K562 (cell line): ENCODE data around the gene ARAP1. TPM values are rescaled to one million over a fixed set of nuclear protein-coding genes. Genes with fewer than 3 reads are reported as not detected.

Source experiments
- ARID1B ChIP-seq: fragments of 450-650 bp; IDR thresholded peaks from 2 replicates; pipeline ENCODE4 v1.6.1; 2016; ENCODE audit warnings: antibody characterized with exemption, mild to moderate bottlenecking, inconsistent platforms
- ARID4B ChIP-seq: sonication (generic); formaldehyde crosslinking; IDR thresholded peaks from 2 replicates; pipeline ENCODE4 v1.8.0; 2022; ENCODE audit warnings: mild to moderate bottlenecking, missing genetic modification reagents
- DMBX1 ChIP-seq: fragments of 250-450 bp; sonication (Bioruptor Pico); IDR thresholded peaks from 2 replicates; pipeline ENCODE4 v1.8.0; 2022; ENCODE audit warnings: inconsistent platforms, mild to moderate bottlenecking, moderate library complexity, borderline replicate concordance
- KAT8 ChIP-seq: fragments of 450-650 bp; IDR thresholded peaks from 2 replicates; pipeline ENCODE4 v1.6.1; 2016; ENCODE audit warnings: low read depth, mild to moderate bottlenecking
- L3MBTL2 ChIP-seq: fragments of 450-650 bp; IDR thresholded peaks from 2 replicates; pipeline ENCODE4 v1.6.1; 2016; ENCODE audit warnings: mild to moderate bottlenecking, moderate library complexity
- MYNN ChIP-seq, 2 experiments: sonication (generic); formaldehyde crosslinking in 1 of 2; IDR thresholded peaks; 2 replicates each; pipeline versions ENCODE4 v1.5.0 to v1.6.1; 2016 to 2020; ENCODE audit warnings: antibody characterized with exemption in 1 of 2, missing genetic modification reagents in 1 of 2
- NR2F6 ChIP-seq: fragments of 450-650 bp; formaldehyde crosslinking; IDR thresholded peaks from 2 replicates; pipeline ENCODE4 v1.4.0; 2020; ENCODE audit warnings: mild to moderate bottlenecking
- NR3C1 ChIP-seq: sonication (generic); formaldehyde crosslinking; IDR thresholded peaks from 2 replicates; pipeline ENCODE4 v1.8.1; 2022; ENCODE audit warnings: missing genetic modification reagents
- POLR2G ChIP-seq: fragments of 200-400 bp; formaldehyde crosslinking; IDR thresholded peaks from 2 replicates; pipeline ENCODE4 v1.6.1; 2017; ENCODE audit warnings: low read depth, mild to moderate bottlenecking, antibody characterized with exemption, low read length, moderate library complexity
- RCOR1 ChIP-seq, 2 experiments: IDR thresholded peaks; 2 replicates each; pipeline ENCODE4 v1.6.1; 2012; ENCODE audit warnings: low read depth in 2 of 2, low read length in 2 of 2, borderline replicate concordance in 1 of 2, improper control_type of control experiment in 1 of 2
- SUPT5H ChIP-seq: fragments of 450-650 bp; IDR thresholded peaks from 2 replicates; pipeline ENCODE4 v1.6.1; 2016
- TFAP4 ChIP-seq: sonication (generic); formaldehyde crosslinking; IDR thresholded peaks from 2 replicates; pipeline ENCODE4 v1.8.0; 2022; ENCODE audit warnings: missing genetic modification reagents, mild to moderate bottlenecking, moderate library complexity, borderline replicate concordance
- TOE1 ChIP-seq, 2 experiments: fragments of 450-650 bp in 1 of 2; sonication (generic) in 1 of 2; formaldehyde crosslinking in 1 of 2; IDR thresholded peaks; 2 replicates each; pipeline versions ENCODE4 v1.7.1 to v1.8.0; 2016 to 2022; ENCODE audit warnings: borderline replicate concordance in 2 of 2, mild to moderate bottlenecking in 2 of 2, antibody characterized with exemption in 1 of 2, inconsistent platforms in 1 of 2, low read depth in 1 of 2, missing genetic modification reagents in 1 of 2, moderate library complexity in 1 of 2
- ZFX ChIP-seq: sonication (generic); formaldehyde crosslinking; IDR thresholded peaks from 2 replicates; pipeline ENCODE4 v1.8.0; 2022; ENCODE audit warnings: mild to moderate bottlenecking, missing genetic modification reagents, moderate library complexity
- ZNF511 ChIP-seq: sonication (generic); formaldehyde crosslinking; IDR thresholded peaks from 2 replicates; pipeline ENCODE4 v1.8.0; 2022; ENCODE audit warnings: mild to moderate bottlenecking, missing genetic modification reagents
- ZNF586 ChIP-seq: fragments of 450-650 bp; formaldehyde crosslinking; conservative IDR thresholded peaks from 2 replicates; pipeline ENCODE4 v1.4.0; 2020; ENCODE audit warnings: mild to moderate bottlenecking, moderate library complexity
- polyA plus RNA-seq, 8 experiments: library from polyadenylated mRNA; depleted of rRNA in 4 of 8; stranded (reverse) in 5 of 8; unstranded in 3 of 8; fragments of >200 nt; fragmentation: Nextera tagmentation in 2 of 8; fragmentation: Illumina TruSeq in 1 of 8; extraction: Ambion mirVana in 2 of 8; extraction: Trizol in 1 of 8; gene quantifications; 2 replicates each; pipeline versions ENCODE4 v1.2.1 to v1.2.3, GENCODE V29; 2011 to 2014; ENCODE audit warnings: inconsistent platforms in 1 of 8, missing spikeins in 1 of 8
- total RNA-seq, 7 experiments: library from RNA; depleted of rRNA in 6 of 7; stranded (reverse); fragments of >200 nt in 6 of 7; fragmentation: Illumina TruSeq in 2 of 7; extraction: Trizol in 2 of 7; gene quantifications; 2 replicates each; pipeline versions ENCODE4 v1.2.1 to v1.2.3, GENCODE V29; 2011 to 2021; ENCODE audit warnings: low replicate concordance in 1 of 7

Gene ARAP1
- total and polyA plus RNA-seq, 9 of the 15 experiments (the other 6 are each of a cell fraction or from before 2014, with no cell fraction given) = 0.23 to 67.0 (median 24.6) TPM

- TF ChIP-seq TFAP4 (peak; percentile 78; the same call in 1 of the 2 replicates), NR3C1 (CRISPR knock-in tag) (no peak), ZFX (CRISPR knock-in tag) (peak; percentile 94), SUPT5H (peak; percentile 45; the same call in 1 of the 2 replicates), DMBX1 (CRISPR knock-in tag) (peak; percentile 60; the same call in 1 of the 2 replicates), RCOR1 (IDR thresholded peaks at IDR 0.05; ENCODE audit: borderline replicate concordance in 1 of 2, low read depth in 2 of 2, low read length in 2 of 2) (no peak), TOE1 (IDR thresholded peaks at IDR 0.05; ENCODE audit: borderline replicate concordance) (peak; percentile 52; the same call in 1 of the 2 replicates), TOE1 (CRISPR knock-in tag; IDR thresholded peaks at IDR 0.05; ENCODE audit: borderline replicate concordance, low read depth) (no peak), ARID4B (CRISPR knock-in tag) (no peak), ZNF586 (no peak), KAT8 (no peak), ZNF511 (CRISPR knock-in tag) (no peak), ARID1B (0 out of 2 replicates have a peak, but pooled peaks have one; percentile 23), POLR2G (peak; percentile 76), L3MBTL2 (peak; percentile 84), MYNN (IDR thresholded peaks at IDR 0.05) (no peak), MYNN (CRISPR knock-in tag; IDR thresholded peaks at IDR 0.05) (no peak), NR2F6 (no peak)
These were observed 35.3 kb upstream of the ARAP1 start (continued) for GRCh38 chr11:72787216-72788104.
